GM23338 (cell line): Measurements from ENCODE around the gene CTNNA3.

ENCODE experiments used
- EZH2 ChIP-seq: fragments of 200-600 bp; sonication (generic); IDR thresholded peaks from one replicate; pipeline ENCODE4 v1.8.0; 2017; ENCODE audit warnings: antibody characterized with exemption, mild to moderate bottlenecking, low read depth; ENCODE audit not compliant: unreplicated experiment
- EZH2phosphoT487 ChIP-seq: fragments of 200-600 bp; sonication (generic); IDR thresholded peaks from one replicate; pipeline ENCODE4 v1.8.1; 2018; ENCODE audit warnings: antibody characterized with exemption; ENCODE audit not compliant: unreplicated experiment
- NANOG ChIP-seq: IDR thresholded peaks from 2 replicates; pipeline ENCODE4 v1.6.1; 2016; ENCODE audit warnings: antibody characterized with exemption, borderline replicate concordance
- POLR2AphosphoS5 ChIP-seq: IDR thresholded peaks from 2 replicates; pipeline ENCODE4 v1.6.1; 2016; ENCODE audit warnings: antibody characterized with exemption, low read depth
- TF ChIP-seq, protein P1 (sequence below), 2 experiments: fragments of 200-600 bp in 1 of 2; sonication (generic) in 1 of 2; conservative IDR thresholded peaks; 2 replicates each; pipeline versions ENCODE4 v1.5.1 to v1.6.1; 2016 to 2017; ENCODE audit warnings: antibody characterized with exemption in 2 of 2, low read depth in 2 of 2, mild to moderate bottlenecking in 2 of 2, moderate library complexity in 1 of 2
- TF ChIP-seq, protein P2 (sequence below): IDR thresholded peaks from one replicate; pipeline ENCODE4 v1.6.1; 2018; ENCODE audit warnings: antibody characterized with exemption; ENCODE audit not compliant: unreplicated experiment
- TF ChIP-seq, protein P3 (sequence below): fragments of 250-450 bp; sonication (Bioruptor Pico); IDR thresholded peaks from 2 replicates; pipeline ENCODE4 v1.5.0; 2020; ENCODE audit warnings: mild to moderate bottlenecking, moderate library complexity

DNA sequence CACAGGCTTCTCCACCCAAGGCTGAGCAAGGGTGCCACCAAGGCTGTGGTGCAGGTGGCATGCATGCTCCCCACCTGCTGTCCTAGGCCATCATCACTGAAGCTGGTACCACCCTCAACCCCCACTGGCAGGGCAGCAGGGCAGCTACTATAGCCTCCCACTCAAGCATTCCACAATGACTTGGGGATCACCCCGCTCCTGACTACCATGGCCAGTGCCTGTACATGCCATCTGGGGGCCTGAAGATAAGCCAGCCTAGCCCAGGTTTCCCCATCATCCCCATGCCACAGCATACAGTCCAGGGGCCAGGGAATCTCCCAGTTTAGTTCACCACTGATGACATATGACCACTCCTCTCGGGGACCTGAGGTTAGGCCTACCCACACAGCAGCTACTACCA is 1281.1 kb downstream of the CTNNA3 start:
- TF ChIP-seq, protein P1, sequence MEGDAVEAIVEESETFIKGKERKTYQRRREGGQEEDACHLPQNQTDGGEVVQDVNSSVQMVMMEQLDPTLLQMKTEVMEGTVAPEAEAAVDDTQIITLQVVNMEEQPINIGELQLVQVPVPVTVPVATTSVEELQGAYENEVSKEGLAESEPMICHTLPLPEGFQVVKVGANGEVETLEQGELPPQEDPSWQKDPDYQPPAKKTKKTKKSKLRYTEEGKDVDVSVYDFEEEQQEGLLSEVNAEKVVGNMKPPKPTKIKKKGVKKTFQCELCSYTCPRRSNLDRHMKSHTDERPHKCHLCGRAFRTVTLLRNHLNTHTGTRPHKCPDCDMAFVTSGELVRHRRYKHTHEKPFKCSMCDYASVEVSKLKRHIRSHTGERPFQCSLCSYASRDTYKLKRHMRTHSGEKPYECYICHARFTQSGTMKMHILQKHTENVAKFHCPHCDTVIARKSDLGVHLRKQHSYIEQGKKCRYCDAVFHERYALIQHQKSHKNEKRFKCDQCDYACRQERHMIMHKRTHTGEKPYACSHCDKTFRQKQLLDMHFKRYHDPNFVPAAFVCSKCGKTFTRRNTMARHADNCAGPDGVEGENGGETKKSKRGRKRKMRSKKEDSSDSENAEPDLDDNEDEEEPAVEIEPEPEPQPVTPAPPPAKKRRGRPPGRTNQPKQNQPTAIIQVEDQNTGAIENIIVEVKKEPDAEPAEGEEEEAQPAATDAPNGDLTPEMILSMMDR (conservative IDR thresholded peaks at IDR 0.05; ENCODE audit: low read depth in 2 of 2), result no peak
- no peak for TF ChIP-seq EZH2phosphoT487
- no peak for TF ChIP-seq POLR2AphosphoS5
- no peak for TF ChIP-seq EZH2
- TF ChIP-seq, protein P2, sequence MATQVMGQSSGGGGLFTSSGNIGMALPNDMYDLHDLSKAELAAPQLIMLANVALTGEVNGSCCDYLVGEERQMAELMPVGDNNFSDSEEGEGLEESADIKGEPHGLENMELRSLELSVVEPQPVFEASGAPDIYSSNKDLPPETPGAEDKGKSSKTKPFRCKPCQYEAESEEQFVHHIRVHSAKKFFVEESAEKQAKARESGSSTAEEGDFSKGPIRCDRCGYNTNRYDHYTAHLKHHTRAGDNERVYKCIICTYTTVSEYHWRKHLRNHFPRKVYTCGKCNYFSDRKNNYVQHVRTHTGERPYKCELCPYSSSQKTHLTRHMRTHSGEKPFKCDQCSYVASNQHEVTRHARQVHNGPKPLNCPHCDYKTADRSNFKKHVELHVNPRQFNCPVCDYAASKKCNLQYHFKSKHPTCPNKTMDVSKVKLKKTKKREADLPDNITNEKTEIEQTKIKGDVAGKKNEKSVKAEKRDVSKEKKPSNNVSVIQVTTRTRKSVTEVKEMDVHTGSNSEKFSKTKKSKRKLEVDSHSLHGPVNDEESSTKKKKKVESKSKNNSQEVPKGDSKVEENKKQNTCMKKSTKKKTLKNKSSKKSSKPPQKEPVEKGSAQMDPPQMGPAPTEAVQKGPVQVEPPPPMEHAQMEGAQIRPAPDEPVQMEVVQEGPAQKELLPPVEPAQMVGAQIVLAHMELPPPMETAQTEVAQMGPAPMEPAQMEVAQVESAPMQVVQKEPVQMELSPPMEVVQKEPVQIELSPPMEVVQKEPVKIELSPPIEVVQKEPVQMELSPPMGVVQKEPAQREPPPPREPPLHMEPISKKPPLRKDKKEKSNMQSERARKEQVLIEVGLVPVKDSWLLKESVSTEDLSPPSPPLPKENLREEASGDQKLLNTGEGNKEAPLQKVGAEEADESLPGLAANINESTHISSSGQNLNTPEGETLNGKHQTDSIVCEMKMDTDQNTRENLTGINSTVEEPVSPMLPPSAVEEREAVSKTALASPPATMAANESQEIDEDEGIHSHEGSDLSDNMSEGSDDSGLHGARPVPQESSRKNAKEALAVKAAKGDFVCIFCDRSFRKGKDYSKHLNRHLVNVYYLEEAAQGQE, result no peak
- TF ChIP-seq, protein P3, sequence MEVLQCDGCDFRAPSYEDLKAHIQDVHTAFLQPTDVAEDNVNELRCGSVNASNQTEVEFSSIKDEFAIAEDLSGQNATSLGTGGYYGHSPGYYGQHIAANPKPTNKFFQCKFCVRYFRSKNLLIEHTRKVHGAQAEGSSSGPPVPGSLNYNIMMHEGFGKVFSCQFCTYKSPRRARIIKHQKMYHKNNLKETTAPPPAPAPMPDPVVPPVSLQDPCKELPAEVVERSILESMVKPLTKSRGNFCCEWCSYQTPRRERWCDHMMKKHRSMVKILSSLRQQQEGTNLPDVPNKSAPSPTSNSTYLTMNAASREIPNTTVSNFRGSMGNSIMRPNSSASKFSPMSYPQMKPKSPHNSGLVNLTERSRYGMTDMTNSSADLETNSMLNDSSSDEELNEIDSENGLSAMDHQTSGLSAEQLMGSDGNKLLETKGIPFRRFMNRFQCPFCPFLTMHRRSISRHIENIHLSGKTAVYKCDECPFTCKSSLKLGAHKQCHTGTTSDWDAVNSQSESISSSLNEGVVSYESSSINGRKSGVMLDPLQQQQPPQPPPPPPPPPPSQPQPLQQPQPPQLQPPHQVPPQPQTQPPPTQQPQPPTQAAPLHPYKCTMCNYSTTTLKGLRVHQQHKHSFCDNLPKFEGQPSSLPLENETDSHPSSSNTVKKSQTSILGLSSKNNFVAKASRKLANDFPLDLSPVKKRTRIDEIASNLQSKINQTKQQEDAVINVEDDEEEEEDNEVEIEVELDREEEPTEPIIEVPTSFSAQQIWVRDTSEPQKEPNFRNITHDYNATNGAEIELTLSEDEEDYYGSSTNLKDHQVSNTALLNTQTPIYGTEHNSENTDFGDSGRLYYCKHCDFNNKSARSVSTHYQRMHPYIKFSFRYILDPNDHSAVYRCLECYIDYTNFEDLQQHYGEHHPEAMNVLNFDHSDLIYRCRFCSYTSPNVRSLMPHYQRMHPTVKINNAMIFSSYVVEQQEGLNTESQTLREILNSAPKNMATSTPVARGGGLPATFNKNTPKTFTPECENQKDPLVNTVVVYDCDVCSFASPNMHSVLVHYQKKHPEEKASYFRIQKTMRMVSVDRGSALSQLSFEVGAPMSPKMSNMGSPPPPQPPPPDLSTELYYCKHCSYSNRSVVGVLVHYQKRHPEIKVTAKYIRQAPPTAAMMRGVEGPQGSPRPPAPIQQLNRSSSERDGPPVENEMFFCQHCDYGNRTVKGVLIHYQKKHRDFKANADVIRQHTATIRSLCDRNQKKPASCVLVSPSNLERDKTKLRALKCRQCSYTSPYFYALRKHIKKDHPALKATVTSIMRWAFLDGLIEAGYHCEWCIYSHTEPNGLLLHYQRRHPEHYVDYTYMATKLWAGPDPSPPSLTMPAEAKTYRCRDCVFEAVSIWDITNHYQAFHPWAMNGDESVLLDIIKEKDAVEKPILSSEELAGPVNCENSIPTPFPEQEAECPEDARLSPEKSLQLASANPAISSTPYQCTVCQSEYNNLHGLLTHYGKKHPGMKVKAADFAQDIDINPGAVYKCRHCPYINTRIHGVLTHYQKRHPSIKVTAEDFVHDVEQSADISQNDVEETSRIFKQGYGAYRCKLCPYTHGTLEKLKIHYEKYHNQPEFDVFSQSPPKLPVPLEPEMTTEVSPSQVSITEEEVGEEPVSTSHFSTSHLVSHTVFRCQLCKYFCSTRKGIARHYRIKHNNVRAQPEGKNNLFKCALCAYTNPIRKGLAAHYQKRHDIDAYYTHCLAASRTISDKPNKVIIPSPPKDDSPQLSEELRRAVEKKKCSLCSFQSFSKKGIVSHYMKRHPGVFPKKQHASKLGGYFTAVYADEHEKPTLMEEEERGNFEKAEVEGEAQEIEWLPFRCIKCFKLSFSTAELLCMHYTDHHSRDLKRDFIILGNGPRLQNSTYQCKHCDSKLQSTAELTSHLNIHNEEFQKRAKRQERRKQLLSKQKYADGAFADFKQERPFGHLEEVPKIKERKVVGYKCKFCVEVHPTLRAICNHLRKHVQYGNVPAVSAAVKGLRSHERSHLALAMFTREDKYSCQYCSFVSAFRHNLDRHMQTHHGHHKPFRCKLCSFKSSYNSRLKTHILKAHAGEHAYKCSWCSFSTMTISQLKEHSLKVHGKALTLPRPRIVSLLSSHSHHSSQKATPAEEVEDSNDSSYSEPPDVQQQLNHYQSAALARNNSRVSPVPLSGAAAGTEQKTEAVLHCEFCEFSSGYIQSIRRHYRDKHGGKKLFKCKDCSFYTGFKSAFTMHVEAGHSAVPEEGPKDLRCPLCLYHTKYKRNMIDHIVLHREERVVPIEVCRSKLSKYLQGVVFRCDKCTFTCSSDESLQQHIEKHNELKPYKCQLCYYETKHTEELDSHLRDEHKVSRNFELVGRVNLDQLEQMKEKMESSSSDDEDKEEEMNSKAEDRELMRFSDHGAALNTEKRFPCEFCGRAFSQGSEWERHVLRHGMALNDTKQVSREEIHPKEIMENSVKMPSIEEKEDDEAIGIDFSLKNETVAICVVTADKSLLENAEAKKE (CRISPR knock-in tag), result no peak
- no peak for TF ChIP-seq NANOG
